Calu3 (cell line): ENCODE data around the gene DDX52. TPM values are rescaled to one million over a fixed set of nuclear protein-coding genes. Genes with fewer than 3 reads are reported as not detected.

Experiments
- BruUV-seq: library from RNA; stranded (reverse); fragments of 400-500 nt; replicated peaks from 2 replicates; lab custom pipeline; 2021; lab: Mats Ljungman, UMichigan
- CTCF ChIA-PET: fragments of 300-600 bp; sonication (Branson Sonifier 250); formaldehyde crosslinking; loops from one replicate; lab custom pipeline; 2022; ENCODE audit warnings: antibody characterized with exemption; lab: Charles Lee
- DNase-seq: peaks from one replicate; pipeline ENCODE4 v3.0.0; 2022
- H3K27ac Mint-ChIP-seq: one replicate; pipeline ENCODE4 v1.8.0; 2022; ENCODE audit warnings: mixed read lengths; ENCODE audit not compliant: unreplicated experiment
- H3K27me3 Mint-ChIP-seq: one replicate; pipeline ENCODE4 v1.8.0; 2022; ENCODE audit warnings: mixed read lengths; ENCODE audit not compliant: unreplicated experiment
- H3K36me3 Mint-ChIP-seq: one replicate; pipeline ENCODE4 v1.8.0; 2022; ENCODE audit warnings: mild to moderate bottlenecking, moderate library complexity, mixed read lengths; ENCODE audit not compliant: insufficient read depth, unreplicated experiment
- H3K4me1 Mint-ChIP-seq: one replicate; pipeline ENCODE4 v1.8.0; 2022; ENCODE audit warnings: mild to moderate bottlenecking, low read depth, mixed read lengths; ENCODE audit not compliant: unreplicated experiment
- H3K4me3 Mint-ChIP-seq: one replicate; pipeline ENCODE4 v1.8.0; 2022; ENCODE audit warnings: mild to moderate bottlenecking, low read depth, moderate library complexity, mixed read lengths; ENCODE audit not compliant: unreplicated experiment
- H3K9me3 Mint-ChIP-seq: one replicate; pipeline ENCODE4 v1.8.0; 2022; ENCODE audit warnings: low read depth, mixed read lengths; ENCODE audit not compliant: unreplicated experiment
- intact Hi-C: fragments of 100-400 bp; cut with micrococcal nuclease; formaldehyde crosslinking; loops from one replicate; pipeline ENCODE4 v1.10.0; 2022; ENCODE audit not compliant: unreplicated experiment
- total RNA-seq: library from RNA; stranded (reverse); gene quantifications from 2 replicates; pipeline ENCODE4 v1.2.3, GENCODE V29; 2022
- TF ChIP-seq, protein P1 (sequence below): fragments of 200-600 bp; IDR thresholded peaks from one replicate; pipeline ENCODE4 v1.8.0; 2022; ENCODE audit warnings: antibody characterized with exemption; ENCODE audit not compliant: unreplicated experiment

DDX52 gene
- total RNA-seq, 1 experiment from 2014 or later: 137 TPM

DNA sequence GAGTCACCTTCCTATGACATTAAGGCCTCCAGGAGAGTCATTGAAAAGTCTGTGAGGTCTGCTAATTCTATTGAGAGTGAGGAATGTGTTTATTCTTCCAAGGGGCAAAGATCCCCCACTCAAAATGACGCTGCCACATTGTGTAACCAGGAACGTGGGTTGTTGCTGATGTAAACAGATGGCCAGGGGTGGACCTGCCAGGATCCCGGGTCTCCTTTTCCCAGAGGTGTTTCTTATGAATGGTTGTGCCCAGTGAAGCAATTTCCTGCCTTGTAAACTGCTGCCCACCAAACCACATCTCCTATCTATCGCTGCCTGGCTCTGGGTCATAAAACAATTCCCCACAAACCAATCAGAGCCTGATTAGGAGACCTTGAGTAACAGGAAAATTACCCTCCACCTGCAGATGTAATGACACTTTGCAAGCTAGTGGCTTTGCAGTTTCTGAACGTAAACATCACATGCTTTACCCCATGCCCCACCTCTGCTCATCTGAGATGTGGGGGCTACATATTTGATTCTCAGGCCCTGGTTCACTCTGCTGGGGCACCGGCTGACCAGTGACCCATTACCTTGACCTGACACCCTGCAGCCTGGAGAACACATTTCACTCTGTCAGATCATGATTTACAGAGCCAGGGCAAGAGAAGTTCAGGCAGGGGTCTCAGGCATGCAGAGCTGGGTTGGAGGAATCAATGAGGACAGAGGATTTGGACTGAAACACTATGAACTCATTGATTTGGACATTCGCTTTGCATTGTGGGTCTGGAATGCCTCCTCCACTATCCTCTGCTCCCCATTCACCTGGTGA, 33.1 kb upstream of the DDX52 start:
- intact Hi-C loops: no loop called here
- Mint-ChIP-seq H3K9me3 (peaks cover 5% of the 10 kb centered on the region), H3K36me3 (no peaks in the 10 kb centered on the region), H3K4me1 (peaks cover 8% of the 10 kb centered on the region), H3K27me3 (peaks cover 9% of the 10 kb centered on the region), H3K27ac (no peak overlapping the region), H3K4me3 (no peak overlapping the region)
- BruUV-seq: no TSS peak
- no peak for DNase-seq
- TF ChIP-seq, protein P1, sequence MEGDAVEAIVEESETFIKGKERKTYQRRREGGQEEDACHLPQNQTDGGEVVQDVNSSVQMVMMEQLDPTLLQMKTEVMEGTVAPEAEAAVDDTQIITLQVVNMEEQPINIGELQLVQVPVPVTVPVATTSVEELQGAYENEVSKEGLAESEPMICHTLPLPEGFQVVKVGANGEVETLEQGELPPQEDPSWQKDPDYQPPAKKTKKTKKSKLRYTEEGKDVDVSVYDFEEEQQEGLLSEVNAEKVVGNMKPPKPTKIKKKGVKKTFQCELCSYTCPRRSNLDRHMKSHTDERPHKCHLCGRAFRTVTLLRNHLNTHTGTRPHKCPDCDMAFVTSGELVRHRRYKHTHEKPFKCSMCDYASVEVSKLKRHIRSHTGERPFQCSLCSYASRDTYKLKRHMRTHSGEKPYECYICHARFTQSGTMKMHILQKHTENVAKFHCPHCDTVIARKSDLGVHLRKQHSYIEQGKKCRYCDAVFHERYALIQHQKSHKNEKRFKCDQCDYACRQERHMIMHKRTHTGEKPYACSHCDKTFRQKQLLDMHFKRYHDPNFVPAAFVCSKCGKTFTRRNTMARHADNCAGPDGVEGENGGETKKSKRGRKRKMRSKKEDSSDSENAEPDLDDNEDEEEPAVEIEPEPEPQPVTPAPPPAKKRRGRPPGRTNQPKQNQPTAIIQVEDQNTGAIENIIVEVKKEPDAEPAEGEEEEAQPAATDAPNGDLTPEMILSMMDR: no peak
- CTCF ChIA-PET: interaction anchor here (0.7 to 1.5 kb wide), 3 partner anchors 59 to 146 kb away, joined by 3 read pairs; no protein-coding TSS in a partner anchor

- Mint-ChIP-seq H3K36me3 (no peaks in the 10 kb centered on the region), H3K4me3 (no peak overlapping the region), H3K9me3 (peaks cover 2% of the 10 kb centered on the region), H3K27me3 (peaks cover 9% of the 10 kb centered on the region), H3K4me1 (peaks cover 8% of the 10 kb centered on the region), H3K27ac (no peak overlapping the region)
- CTCF ChIA-PET: interaction anchor here (0.5 kb wide), 1 partner anchor 1135 kb away, joined by 3 read pairs; no protein-coding TSS in a partner anchor
- TF ChIP-seq, protein P1: no peak
- DNase-seq: no peak
- no TSS peak for BruUV-seq
- intact Hi-C loops: no loop called here
Observed at GRCh38 chr17:37674511-37674910, 31.3 kb upstream of the DDX52 start.

DNA sequence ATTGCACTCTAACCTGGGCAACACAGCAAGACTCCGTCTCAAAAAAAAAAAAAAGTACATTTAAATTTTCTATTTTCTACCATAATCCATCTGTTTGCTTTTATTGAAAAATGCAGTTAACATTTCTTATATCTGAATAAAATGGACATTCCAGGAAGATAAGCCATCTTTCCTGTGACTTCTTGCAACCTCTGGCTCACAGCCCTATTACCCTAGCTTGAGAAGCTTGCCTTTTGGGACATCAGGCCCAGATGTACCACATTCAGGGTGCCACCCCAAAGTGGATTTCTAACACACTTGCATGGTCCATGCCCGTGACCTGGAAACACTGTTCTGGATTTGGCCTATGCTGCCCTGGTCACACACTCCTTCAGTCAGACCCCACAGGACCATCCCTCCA, 30.1 kb upstream of the DDX52 start:
- H3K4me1 Mint-ChIP-seq: peaks cover 8% of the 10 kb centered on the region
- CTCF ChIA-PET: interaction anchor here (0.7 kb wide), 1 partner anchor 92 kb away, joined by 3 read pairs; no protein-coding TSS in a partner anchor

DNA sequence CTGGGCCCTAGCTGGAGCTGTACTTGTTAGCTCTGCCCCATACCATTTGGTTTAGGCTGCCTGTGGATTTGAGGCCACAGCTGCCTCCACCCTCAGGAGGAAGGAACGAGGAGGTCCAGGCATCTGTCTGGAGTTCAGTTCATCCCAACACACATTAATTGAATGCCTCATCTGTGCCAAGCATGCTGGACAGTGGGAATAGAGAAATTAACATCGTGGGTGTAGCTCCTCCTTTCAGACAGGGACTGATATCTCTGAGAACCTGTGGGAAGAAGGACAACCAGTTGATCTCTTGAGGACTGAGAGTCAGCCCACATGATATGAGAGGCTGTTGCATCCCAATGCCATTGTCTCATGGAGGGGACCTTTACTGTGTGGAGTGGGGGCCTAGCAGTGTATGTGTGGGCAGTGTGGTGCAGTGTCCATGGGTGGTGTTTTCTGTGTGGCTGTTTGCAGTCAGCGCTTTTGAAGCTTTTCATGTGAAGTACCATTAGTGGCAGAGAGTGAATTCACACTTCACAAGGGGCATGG, 29.4 kb upstream of the DDX52 start:
- H3K4me3 Mint-ChIP-seq: no peak overlapping the region
- CTCF ChIA-PET: interaction anchor here (0.6 to 2.2 kb wide), 9 partner anchors 9 to 459 kb away, joined by 3 to 9 read pairs (median 4); no protein-coding TSS in a partner anchor
- BruUV-seq: no TSS peak
- H3K4me1 Mint-ChIP-seq: peaks cover 2% of the 10 kb centered on the region
- TF ChIP-seq, protein P1: no peak
- no peak for DNase-seq
- intact Hi-C loops: no loop called here
- no peaks in the 10 kb centered on the region for H3K36me3 Mint-ChIP-seq
- H3K9me3 Mint-ChIP-seq: no peaks in the 10 kb centered on the region
- no peak overlapping the region for H3K27ac Mint-ChIP-seq
- peaks cover 9% of the 10 kb centered on the region for H3K27me3 Mint-ChIP-seq

More for the DNA sequence above, 30.1 kb upstream of the DDX52 start:
- no peaks in the 10 kb centered on the region for H3K36me3 Mint-ChIP-seq
- intact Hi-C loops: no loop called here
- no peak overlapping the region for H3K27ac Mint-ChIP-seq
- H3K9me3 Mint-ChIP-seq: peaks cover 1% of the 10 kb centered on the region
- BruUV-seq: no TSS peak
- H3K27me3 Mint-ChIP-seq: peaks cover 9% of the 10 kb centered on the region
- no peak for DNase-seq
- TF ChIP-seq, protein P1: no peak
- no peak overlapping the region for H3K4me3 Mint-ChIP-seq
